ENCODE data around the gene CDKAL1. TPM values are rescaled to one million over a fixed set of nuclear protein-coding genes. Genes with fewer than 3 reads are reported as not detected.

The CDKAL1 gene
- total RNA-seq, 1 donor from 2014 or later, result 11.3 TPM

DNA sequence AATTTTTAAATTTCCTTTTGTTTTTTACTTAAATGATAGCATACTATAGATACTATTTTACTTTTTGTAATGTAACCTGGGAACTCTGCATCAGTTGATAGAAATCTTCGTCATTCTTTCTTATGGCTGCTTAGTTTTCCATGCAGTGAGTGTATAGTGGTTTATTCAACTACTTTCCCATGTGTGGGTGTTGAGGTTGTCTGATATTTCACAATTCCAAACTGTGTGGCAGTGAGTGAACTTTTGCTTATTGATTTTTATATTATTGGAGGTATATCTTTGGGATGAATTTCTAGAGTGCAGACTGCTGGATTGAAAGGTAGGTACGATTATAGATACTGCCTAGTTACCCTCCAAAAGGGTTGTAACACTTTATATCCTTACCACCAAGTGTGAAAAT lies 136.5 kb downstream of the CDKAL1 start:
- no peaks in the 10 kb centered on the region for H3K36me3 ChIP-seq
- no peaks in the 10 kb centered on the region for H3K4me1 ChIP-seq
- no peaks in the 10 kb centered on the region for H3K9me3 ChIP-seq
- TF ChIP-seq, protein P1, sequence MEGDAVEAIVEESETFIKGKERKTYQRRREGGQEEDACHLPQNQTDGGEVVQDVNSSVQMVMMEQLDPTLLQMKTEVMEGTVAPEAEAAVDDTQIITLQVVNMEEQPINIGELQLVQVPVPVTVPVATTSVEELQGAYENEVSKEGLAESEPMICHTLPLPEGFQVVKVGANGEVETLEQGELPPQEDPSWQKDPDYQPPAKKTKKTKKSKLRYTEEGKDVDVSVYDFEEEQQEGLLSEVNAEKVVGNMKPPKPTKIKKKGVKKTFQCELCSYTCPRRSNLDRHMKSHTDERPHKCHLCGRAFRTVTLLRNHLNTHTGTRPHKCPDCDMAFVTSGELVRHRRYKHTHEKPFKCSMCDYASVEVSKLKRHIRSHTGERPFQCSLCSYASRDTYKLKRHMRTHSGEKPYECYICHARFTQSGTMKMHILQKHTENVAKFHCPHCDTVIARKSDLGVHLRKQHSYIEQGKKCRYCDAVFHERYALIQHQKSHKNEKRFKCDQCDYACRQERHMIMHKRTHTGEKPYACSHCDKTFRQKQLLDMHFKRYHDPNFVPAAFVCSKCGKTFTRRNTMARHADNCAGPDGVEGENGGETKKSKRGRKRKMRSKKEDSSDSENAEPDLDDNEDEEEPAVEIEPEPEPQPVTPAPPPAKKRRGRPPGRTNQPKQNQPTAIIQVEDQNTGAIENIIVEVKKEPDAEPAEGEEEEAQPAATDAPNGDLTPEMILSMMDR (IDR thresholded peaks at IDR 0.05), result no peak
- TF ChIP-seq POLR2AphosphoS5 (IDR thresholded peaks at IDR 0.05; ENCODE audit: insufficient read depth in 1 of 2, low read depth in 1 of 2), result no peak
- TF ChIP-seq POLR2A (IDR thresholded peaks at IDR 0.05), result no peak
- H3K27me3 ChIP-seq, result no peaks in the 10 kb centered on the region
- H3K27ac ChIP-seq, result no peak overlapping the region
- no peak for DNase-seq (ENCODE audit: extremely low spot score in 2 of 2)
- intact Hi-C loops (cut with DNase I), result no loop called here
- H3K4me3 ChIP-seq, result no peak overlapping the region

DNA sequence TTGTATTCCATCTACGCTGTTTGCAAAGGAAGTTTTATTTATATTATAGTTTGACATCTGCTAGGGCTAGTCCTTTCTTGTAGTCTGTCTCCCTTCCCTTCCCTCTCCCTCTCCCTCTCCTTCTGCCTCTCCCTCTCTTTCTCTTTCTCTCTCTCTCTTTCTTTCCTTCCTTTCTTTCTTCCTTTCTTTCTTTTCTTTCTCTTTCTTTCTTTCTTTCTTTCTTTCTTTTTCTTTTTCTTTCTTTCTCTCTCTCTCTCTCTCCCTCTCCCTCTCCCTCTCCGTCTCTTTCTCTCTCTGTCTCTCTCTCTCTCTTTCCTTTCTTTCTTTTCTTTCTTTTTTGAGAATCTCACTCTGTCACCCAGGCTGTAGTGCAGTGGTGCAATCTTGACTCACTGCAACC lies 137.8 kb downstream of the CDKAL1 start:
- intact Hi-C loops (cut with DNase I), result no loop called here
- H3K27me3 ChIP-seq, result no peaks in the 10 kb centered on the region
- no peaks in the 10 kb centered on the region for H3K4me1 ChIP-seq
- no peak for DNase-seq (ENCODE audit: extremely low spot score in 2 of 2)
- H3K27ac ChIP-seq, result no peak overlapping the region
- no peak overlapping the region for H3K4me3 ChIP-seq
- TF ChIP-seq POLR2A (IDR thresholded peaks at IDR 0.05) (no peak), POLR2AphosphoS5 (IDR thresholded peaks at IDR 0.05; ENCODE audit: insufficient read depth in 1 of 2, low read depth in 1 of 2) (no peak)
- TF ChIP-seq, protein P1 (IDR thresholded peaks at IDR 0.05), result no peak
- H3K36me3 ChIP-seq, result no peaks in the 10 kb centered on the region
- no peaks in the 10 kb centered on the region for H3K9me3 ChIP-seq

DNA sequence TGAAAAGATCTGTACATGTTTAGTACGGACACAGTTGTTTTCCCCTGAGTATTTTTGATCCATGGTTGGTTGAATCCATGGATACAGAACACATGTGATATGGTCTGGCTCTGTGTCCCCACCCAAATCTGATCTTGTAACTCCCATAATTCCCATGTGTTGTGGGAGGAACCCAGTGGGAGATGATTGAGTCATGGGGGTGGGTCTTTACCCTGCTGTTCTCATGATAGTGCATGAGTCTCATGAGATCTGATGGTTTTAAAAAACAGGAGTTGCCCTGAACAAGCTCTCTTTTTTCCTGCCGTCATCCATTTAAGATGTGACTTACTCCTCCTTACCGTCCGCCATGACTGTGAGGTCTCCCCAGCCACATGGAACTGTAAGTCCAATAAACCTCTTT lies 139.2 kb downstream of the CDKAL1 start:
- H3K36me3 ChIP-seq, result no peaks in the 10 kb centered on the region
- TF ChIP-seq POLR2AphosphoS5 (IDR thresholded peaks at IDR 0.05; ENCODE audit: insufficient read depth in 1 of 2, low read depth in 1 of 2), result no peak
- intact Hi-C loops (cut with DNase I), result no loop called here

DNA sequence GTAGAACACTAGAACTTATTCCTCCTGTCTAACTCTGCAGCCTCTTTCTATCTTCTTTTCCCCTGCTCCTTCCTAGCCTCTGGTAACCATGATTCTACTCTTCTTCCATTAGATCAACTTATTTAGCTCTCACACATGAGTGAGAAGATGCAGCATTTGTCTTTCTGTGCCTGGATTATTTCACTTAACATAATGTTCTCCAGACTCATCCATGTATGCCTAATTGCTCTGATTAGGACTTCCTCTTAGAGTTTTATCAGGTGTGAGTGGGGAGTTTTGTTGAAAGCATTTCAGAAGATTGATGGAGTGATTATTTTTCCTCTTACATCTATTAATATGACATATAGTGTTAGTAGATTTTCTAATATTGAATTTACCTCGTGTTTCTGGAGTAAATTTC lies 140.4 kb downstream of the CDKAL1 start:
- intact Hi-C loops (cut with DNase I), result no loop called here
- TF ChIP-seq POLR2AphosphoS5 (IDR thresholded peaks at IDR 0.05; ENCODE audit: insufficient read depth in 1 of 2, low read depth in 1 of 2) (no peak), POLR2A (IDR thresholded peaks at IDR 0.05) (no peak)
- TF ChIP-seq, protein P1 (IDR thresholded peaks at IDR 0.05), result no peak
- Histone ChIP-seq H3K36me3 (no peaks in the 10 kb centered on the region), H3K27me3 (no peaks in the 10 kb centered on the region), H3K4me1 (no peaks in the 10 kb centered on the region), H3K27ac (no peak overlapping the region), H3K9me3 (no peaks in the 10 kb centered on the region), H3K4me3 (no peak overlapping the region)
- no peak for DNase-seq (ENCODE audit: extremely low spot score in 2 of 2)

More for the DNA sequence above, 139.2 kb downstream of the CDKAL1 start:
- DNase-seq (ENCODE audit: extremely low spot score in 2 of 2), result no peak
- H3K4me3 ChIP-seq, result no peak overlapping the region
- H3K27ac ChIP-seq, result no peak overlapping the region
- H3K4me1 ChIP-seq, result no peaks in the 10 kb centered on the region
- H3K27me3 ChIP-seq, result no peaks in the 10 kb centered on the region
- H3K9me3 ChIP-seq, result no peaks in the 10 kb centered on the region

DNA sequence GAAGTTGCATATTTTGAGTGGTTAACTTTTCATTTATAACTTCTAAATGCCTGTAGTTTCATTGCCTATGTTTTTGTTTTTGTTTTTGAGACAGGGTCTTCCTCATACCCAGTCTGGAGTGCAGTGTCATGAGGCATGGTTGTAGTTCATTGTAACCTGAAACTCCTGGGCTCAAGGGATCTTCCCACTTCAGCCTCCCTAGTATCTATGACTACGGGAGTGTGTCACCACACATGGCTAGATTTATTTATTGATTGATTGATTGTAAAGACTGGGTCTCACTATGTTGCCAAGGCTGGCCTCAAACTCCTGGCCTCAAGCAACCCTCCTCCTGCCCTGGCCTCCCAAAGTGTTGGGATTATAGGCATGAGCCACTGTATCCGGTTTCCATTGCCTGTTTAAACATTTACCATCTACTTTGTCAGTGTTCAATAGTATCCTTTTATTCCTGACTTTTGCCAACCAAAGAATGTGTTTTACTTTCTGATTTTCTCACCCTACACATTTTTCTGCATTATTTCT lies 144.6 kb downstream of the CDKAL1 start:
- H3K36me3 ChIP-seq, result no peaks in the 10 kb centered on the region
- no peak overlapping the region for H3K27ac ChIP-seq
- H3K4me3 ChIP-seq, result no peak overlapping the region
- peaks cover 14% of the 10 kb centered on the region for H3K4me1 ChIP-seq
- no peaks in the 10 kb centered on the region for H3K27me3 ChIP-seq
- intact Hi-C loops (cut with DNase I), result no loop called here
- H3K9me3 ChIP-seq, result no peaks in the 10 kb centered on the region
- DNase-seq (ENCODE audit: extremely low spot score in 2 of 2), result no peak
- TF ChIP-seq POLR2A (IDR thresholded peaks at IDR 0.05) (no peak), POLR2AphosphoS5 (IDR thresholded peaks at IDR 0.05; ENCODE audit: insufficient read depth in 1 of 2, low read depth in 1 of 2) (no peak)
- TF ChIP-seq, protein P1 (IDR thresholded peaks at IDR 0.05), result no peak

Measured in vagina (tissue), 2 donors.